DOHH2 (cell line): ENCODE measurements around the gene TCF12.

ENCODE experiments used
- CTCF ChIP-seq: fragments of 200-600 bp; sonication (generic); IDR thresholded peaks from one replicate; pipeline ENCODE4 v1.5.1; 2014; ENCODE audit warnings: antibody characterized with exemption, mild to moderate bottlenecking, low read depth, low read length; ENCODE audit not compliant: poor library complexity, severe bottlenecking
- EZH2phosphoT487 ChIP-seq: fragments of 200-600 bp; sonication (generic); IDR thresholded peaks from 2 replicates; pipeline ENCODE4 v1.6.1; 2017; ENCODE audit warnings: borderline replicate concordance, mild to moderate bottlenecking, antibody characterized with exemption, low read length, moderate library complexity, mixed read lengths

GRCh38 chr15:56985856-56986255 is 67.4 kb downstream of the TCF12 start:
- TF ChIP-seq CTCF (no peak), EZH2phosphoT487 (no peak)
